ENCODE data around the gene TSHZ2. TPM values are rescaled to one million over a fixed set of nuclear protein-coding genes. Genes with fewer than 3 reads are reported as not detected.

The TSHZ2 gene
- 0.63 and 2.0 TPM in 2 replicates for total RNA-seq

- no peak for DNase-seq (ENCODE audit: extremely low read depth, low read depth, low spot score)
Measured at GRCh38 chr20:52972190-52972937, at the start of gene TSHZ2. TSHZ2 (plus strand) TSS chr20:52972358; CDS start chr20:52973294, 936 bp downstream.

GRCh38 chr20:52922436-52922835 lies 49.7 kb upstream of the TSHZ2 start:
- DNase-seq (ENCODE audit: extremely low read depth, low read depth, low spot score), result no peak

- no peak for DNase-seq (ENCODE audit: extremely low read depth, low read depth, low spot score)
Measured at GRCh38 chr20:52923123-52923937, 48.8 kb upstream of the TSHZ2 start.

DNA sequence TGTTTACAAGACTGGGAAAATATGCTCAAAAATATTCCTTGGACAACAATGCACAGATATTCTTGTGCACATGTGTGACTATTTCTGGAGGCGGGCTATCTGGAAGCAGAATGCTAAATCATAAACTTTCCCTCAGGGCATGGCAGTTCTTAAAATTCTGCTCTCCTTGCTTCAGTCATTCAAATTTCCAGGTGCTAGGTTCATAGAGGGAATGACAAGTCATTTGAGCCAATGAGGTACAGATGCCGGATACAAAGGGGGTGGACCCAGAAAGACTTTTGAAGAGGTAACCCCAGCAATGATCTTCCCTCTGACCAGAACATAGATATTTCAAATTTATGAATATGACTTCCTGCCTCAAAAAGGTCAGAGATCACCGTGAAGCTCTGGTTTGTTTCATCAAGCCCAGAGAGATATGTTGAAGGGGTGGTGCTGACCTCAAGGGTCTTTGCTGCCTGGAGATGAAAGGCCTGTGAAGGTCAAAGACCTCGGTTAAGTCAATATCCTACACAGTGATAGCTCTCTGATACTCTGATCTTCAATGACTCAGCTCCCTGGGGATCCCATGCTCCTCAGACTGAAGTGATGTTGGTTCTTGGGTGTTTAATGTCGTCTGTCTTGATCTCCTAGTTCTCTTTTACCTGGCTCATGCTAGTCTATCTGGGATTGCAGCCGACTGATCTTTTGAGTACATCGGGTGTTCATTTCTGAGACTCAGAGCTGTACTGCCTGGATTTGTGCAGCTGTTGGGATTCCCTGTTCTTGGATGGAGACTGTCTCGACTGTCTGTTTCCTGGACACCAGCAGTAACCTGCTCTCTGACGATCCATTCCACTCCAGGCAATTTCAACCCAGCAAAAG lies 47.5 kb upstream of the TSHZ2 start:
- DNase-seq (ENCODE audit: extremely low read depth, low read depth, low spot score), result no peak

- no peak for DNase-seq (ENCODE audit: extremely low read depth, low read depth, low spot score)
Measured at GRCh38 chr20:52926505-52926904, 45.7 kb upstream of the TSHZ2 start.

DNA sequence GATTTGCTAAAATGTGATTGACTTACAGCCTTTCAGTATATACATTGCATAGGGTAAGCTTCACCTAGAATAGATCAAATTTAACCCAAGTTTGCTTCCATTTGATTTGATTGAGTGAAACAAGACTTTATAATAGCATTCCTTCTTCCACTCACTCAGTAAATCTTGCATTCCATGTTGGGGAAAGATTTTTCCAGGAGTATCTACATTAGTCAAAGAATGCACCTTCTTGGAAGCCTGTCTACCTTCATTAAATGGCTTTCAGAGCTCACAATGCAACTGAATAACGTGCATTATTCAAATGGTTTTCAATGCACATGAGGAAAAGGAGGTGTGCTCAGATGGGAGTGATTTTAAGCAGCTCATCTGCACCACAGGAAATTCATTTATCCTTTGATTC lies 38.3 kb upstream of the TSHZ2 start:
- DNase-seq (ENCODE audit: extremely low read depth, low read depth, low spot score), result no peak

DNA sequence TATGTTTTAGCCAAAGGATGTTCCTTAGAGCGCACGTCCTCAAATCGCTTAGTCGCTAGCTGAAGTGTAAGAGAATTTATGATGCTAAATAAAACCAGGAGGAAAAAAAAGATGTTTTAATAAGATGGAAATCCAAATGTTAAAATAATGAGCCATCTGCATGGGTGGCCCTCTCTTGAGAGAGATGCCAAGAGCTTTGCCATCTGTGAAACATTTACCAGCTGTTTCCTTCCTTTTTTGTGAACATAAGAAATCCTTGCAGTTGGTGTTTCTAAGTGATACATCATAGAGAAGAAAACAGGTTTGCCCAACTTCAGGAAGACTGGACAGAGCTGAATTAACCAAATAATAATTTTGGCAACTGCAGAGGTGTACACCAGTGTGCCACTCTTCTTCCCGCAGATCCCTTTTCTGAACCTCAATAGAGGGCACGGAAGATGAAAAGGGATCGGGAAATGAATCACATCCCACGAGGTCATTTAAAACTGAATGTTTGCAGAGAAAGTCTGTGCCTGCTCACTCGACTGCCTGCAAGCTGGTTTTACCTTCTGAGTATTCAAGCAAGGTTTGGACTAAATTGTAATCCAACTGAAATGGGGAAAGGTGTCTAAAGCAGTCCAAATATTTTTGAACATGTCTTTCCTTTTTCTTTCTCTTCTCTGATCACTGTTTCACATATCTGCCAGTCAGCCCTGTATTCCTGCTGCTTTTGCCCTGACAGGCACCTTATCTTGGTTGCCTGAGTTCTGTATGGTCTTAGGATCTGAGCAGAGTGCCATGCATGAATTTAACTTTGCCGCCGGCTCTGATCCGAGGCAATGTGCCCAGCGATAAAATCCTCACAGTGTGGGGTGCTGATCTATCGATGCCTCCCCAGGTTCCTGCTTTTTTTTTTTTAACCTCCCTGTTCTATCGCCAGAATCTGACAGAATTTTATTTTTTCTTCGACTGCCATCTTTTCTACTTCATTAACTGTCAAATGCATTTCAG lies 35.5 kb upstream of the TSHZ2 start:
- DNase-seq (ENCODE audit: extremely low read depth, low read depth, low spot score), result no peak

- DNase-seq (ENCODE audit: extremely low read depth, low read depth, low spot score), result no peak
Measured at GRCh38 chr20:52937591-52938100, 34.5 kb upstream of the TSHZ2 start.

- DNase-seq (ENCODE audit: extremely low read depth, low read depth, low spot score), result no peak
Measured at GRCh38 chr20:52939141-52939540, 33.0 kb upstream of the TSHZ2 start.

GRCh38 chr20:52941808-52942207 lies 30.4 kb upstream of the TSHZ2 start:
- DNase-seq (ENCODE audit: extremely low read depth, low read depth, low spot score), result no peak

DNA sequence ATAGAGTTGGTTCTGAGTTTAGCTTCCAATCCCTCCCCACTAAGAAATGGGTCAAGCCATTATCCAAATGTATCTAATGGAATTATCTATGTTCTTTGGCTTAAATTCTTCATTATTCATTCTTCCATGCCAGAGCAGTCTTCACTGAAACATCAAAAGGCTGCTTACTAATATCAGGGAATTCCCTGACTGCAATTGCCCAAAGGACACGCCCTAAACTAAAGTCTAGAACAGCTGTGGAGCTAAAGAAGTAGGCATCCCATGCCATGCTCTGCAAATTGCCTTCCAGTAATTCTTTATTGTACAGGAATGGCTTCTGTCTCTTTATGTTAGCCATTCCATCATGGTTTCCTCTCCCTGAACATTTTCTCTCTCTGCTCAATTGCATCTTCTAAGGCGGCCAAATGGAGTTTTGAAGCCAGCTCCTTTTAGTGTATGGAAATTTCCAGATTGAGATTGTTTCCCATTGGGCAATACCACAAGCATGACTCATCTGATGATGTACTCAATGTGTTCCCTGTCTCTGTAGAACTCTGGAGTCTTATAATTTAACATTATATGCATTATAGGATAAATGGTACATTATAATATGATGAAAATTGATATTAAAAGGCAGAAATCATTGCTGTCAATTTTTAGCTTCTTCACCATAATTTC lies 28.8 kb upstream of the TSHZ2 start:
- DNase-seq (ENCODE audit: extremely low read depth, low read depth, low spot score), result no peak

DNA sequence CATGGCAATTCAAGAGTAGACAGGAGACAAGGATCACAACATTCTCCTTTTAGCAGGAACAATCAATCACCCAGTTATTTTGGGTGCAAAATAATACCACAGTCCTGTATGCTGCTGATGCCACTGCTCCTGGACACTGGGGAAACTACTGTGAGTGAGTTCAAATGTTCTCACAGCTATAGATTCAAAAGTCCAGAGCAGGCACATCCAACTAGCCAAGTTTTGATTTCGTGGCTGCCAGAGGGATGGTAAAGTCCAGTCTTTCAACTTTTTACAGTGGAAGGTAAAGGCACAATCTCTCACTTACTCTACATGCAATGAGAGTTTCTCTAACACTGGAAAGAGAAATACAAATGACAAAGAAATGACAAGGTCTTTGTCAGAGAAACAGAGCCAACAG lies 26.9 kb upstream of the TSHZ2 start:
- no peak for DNase-seq (ENCODE audit: extremely low read depth, low read depth, low spot score)

- DNase-seq (ENCODE audit: extremely low read depth, low read depth, low spot score), result no peak
Measured at GRCh38 chr20:52945862-52946522, 26.2 kb upstream of the TSHZ2 start.

DNA sequence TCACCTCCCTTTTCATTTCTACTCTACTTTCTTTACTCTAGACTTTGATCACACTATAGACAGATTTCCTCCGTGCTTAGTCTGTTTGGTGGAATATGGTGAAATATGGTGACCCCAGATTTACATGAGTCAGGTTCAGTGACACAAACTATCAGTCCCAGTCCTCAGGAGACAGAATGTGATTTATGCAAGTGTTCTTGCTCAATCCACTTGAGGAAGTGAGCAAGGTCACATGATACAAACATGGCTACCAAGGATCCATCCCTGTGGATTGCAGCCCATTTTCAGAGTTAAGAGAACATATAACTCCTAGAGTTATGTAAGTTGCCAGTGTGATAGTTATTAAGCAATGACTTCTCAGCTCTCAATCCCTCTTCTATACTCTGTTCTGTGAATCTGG lies 23.7 kb upstream of the TSHZ2 start:
- DNase-seq (ENCODE audit: extremely low read depth, low read depth, low spot score), result no peak

GRCh38 chr20:52953020-52953419 lies 19.1 kb upstream of the TSHZ2 start:
- DNase-seq (ENCODE audit: extremely low read depth, low read depth, low spot score), result no peak

GRCh38 chr20:52954849-52955248 lies 17.3 kb upstream of the TSHZ2 start:
- DNase-seq (ENCODE audit: extremely low read depth, low read depth, low spot score), result no peak

- DNase-seq (ENCODE audit: extremely low read depth, low read depth, low spot score), result no peak
Measured at GRCh38 chr20:52958211-52958610, 13.9 kb upstream of the TSHZ2 start.

GRCh38 chr20:52959125-52959524 lies 13.0 kb upstream of the TSHZ2 start:
- no peak for DNase-seq (ENCODE audit: extremely low read depth, low read depth, low spot score)

DNA sequence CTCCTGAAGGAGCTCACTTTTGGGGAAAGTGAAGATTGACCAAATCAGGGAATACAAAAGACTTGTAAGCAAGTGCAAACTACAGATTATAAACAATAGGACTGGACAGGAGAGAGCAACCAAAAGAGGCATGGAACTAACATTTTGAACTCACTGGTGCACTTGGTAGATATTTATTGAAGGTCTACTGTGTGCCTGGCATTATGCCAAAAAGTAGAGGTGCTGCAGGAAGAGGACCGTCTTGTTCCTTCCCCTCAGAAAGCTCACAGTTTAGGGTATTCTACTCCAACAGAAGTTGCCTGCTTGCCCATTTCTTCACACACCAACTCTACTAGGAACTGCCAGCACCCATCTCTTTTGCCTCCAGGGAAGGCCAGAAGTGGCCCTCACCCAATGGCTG lies 10.0 kb upstream of the TSHZ2 start:
- DNase-seq (ENCODE audit: extremely low read depth, low read depth, low spot score), result no peak
